ENCODE results near the gene DIPK1A. TPM values are rescaled to one million over a fixed set of nuclear protein-coding genes. Genes with fewer than 3 reads are reported as not detected.
A peak's percentile ranks its signal among the peaks of the same experiment; 100 is the strongest.

The DIPK1A gene
- total RNA-seq, 4 donors from 2014 or later, result 9.1 to 27.2 (median 18.3) TPM

GRCh38 chr1:92853299-92853698 is 108.0 kb downstream of the DIPK1A start:
- DNase-seq (ENCODE audit: low spot score) (no peak), ATAC-seq (ENCODE audit: low FRiP score) (no peak)
- no peak for TF ChIP-seq CTCF (IDR thresholded peaks at IDR 0.05)

GRCh38 chr1:92851729-92852128 is 109.5 kb downstream of the DIPK1A start:
- TF ChIP-seq CTCF (IDR thresholded peaks at IDR 0.05), result no peak
- ATAC-seq (ENCODE audit: low FRiP score) (peak; percentile 74), DNase-seq (ENCODE audit: low spot score) (no peak)

GRCh38 chr1:92850019-92850418 is 111.2 kb downstream of the DIPK1A start:
- no peak for TF ChIP-seq CTCF (IDR thresholded peaks at IDR 0.05)
- no peak for ATAC-seq (ENCODE audit: low FRiP score)
- DNase-seq (ENCODE audit: low spot score), result no peak

GRCh38 chr1:92848201-92848600 is 113.1 kb downstream of the DIPK1A start:
- no peak for TF ChIP-seq CTCF (IDR thresholded peaks at IDR 0.05)
- no peak for DNase-seq (ENCODE audit: low spot score)
- ATAC-seq (ENCODE audit: low FRiP score), result no peak

GRCh38 chr1:92845908-92846307 is 115.4 kb downstream of the DIPK1A start:
- TF ChIP-seq CTCF (IDR thresholded peaks at IDR 0.05), result no peak
- ATAC-seq (ENCODE audit: low FRiP score) (no peak), DNase-seq (ENCODE audit: low spot score) (no peak)

- DNase-seq (ENCODE audit: low spot score) (no peak), ATAC-seq (ENCODE audit: low FRiP score) (no peak)
- no peak for TF ChIP-seq CTCF (IDR thresholded peaks at IDR 0.05)
These were observed 116.8 kb downstream of the DIPK1A start for GRCh38 chr1:92844439-92844838.

- DNase-seq (ENCODE audit: low spot score) (no peak), ATAC-seq (ENCODE audit: low FRiP score) (no peak)
These were observed 117.6 kb downstream of the DIPK1A start for GRCh38 chr1:92843429-92844352.

More at GRCh38 chr1:92843429-92844352, 117.6 kb downstream of the DIPK1A start:
- TF ChIP-seq CTCF (IDR thresholded peaks at IDR 0.05), result no peak
